Fibroblast of upper back skin (primary cell): Measurements from ENCODE around the gene KDM4D.
A peak's percentile ranks its signal among the peaks of the same experiment; 100 is the strongest.

ENCODE experiments used
- DNase-seq: peaks from one replicate; pipeline ENCODE4 v3.0.0-alpha.2; 2013

The KDM4D gene

DNA sequence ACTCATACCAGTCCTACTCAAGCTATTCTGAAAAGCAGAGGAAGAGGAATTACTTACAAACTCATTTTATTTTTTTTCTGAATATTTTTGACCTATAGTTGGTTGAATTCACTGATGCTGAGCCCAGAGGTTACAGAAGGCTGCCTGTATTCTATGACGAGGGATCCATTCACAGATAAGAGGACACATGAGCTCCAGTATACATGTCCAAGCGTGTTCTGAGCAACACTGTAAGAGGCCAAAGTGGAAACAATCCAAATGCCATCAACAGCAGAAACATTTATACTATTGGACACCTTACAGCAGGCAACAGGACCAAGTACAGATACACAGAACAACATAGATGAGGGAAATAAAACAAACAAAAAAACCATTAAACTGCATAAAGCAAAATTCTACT, 61.8 kb downstream of the KDM4D start:
- DNase-seq, result no peak

- DNase-seq, result peak; percentile 9
Observed at GRCh38 chr11:95037356-95038035, 64.0 kb downstream of the KDM4D start.

DNA sequence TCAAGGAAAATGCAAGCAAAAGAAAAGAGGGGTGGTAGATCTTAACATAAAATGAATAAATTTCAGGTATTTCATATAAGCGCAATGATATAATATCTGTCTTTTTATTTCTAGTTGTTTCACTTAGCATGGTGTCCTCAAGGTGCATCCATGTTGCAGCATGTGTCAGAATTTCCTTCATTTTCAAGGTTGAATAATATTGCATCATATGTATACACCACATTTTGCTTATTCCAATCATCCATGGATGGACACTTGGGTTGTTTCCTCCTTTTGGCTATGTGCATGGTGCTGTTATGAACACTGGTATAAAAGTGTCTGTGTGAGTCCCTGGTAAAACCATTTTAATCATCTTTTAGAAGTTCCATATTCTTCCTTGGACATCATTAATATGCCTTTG, 68.7 kb downstream of the KDM4D start:
- no peak for DNase-seq

GRCh38 chr11:95042906-95043305, 69.4 kb downstream of the KDM4D start:
- DNase-seq, result no peak

- no peak for DNase-seq
Observed at GRCh38 chr11:95044010-95044409, 70.5 kb downstream of the KDM4D start.

GRCh38 chr11:95045812-95046211, 72.3 kb downstream of the KDM4D start:
- no peak for DNase-seq
